Right lobe of liver (tissue), 4 donors: ENCODE data around the gene SLC25A26.

Experiments used
- CTCF ChIP-seq, 4 donors: fragments of 200-600 bp in 3 of 4; fragments of 450-650 bp in 1 of 4; IDR thresholded peaks; one replicate each; pipeline versions ENCODE4 v1.5.1 to v1.8.0; 2016 to 2022; ENCODE audit warnings: antibody characterized with exemption in 4 of 4, mild to moderate bottlenecking in 2 of 4
- POLR2A ChIP-seq: fragments of 450-650 bp; IDR thresholded peaks from one replicate; pipeline ENCODE4 v1.6.1; 2017; ENCODE audit warnings: antibody characterized with exemption, mild to moderate bottlenecking
- donor health status: DM: no; HTN: no; CAD: no.
- donor health status: DM: no; HTN: no; CAD: no.
- donor health status: DM: no; HTN: yes; CAD: no.

- TF ChIP-seq POLR2A = no peak
- TF ChIP-seq CTCF (IDR thresholded peaks at IDR 0.05) = no peak
Measured at GRCh38 chr3:66224220-66224619, 3.4 kb downstream of the SLC25A26 start.
